ENCODE data around the gene CTRL.

DNA sequence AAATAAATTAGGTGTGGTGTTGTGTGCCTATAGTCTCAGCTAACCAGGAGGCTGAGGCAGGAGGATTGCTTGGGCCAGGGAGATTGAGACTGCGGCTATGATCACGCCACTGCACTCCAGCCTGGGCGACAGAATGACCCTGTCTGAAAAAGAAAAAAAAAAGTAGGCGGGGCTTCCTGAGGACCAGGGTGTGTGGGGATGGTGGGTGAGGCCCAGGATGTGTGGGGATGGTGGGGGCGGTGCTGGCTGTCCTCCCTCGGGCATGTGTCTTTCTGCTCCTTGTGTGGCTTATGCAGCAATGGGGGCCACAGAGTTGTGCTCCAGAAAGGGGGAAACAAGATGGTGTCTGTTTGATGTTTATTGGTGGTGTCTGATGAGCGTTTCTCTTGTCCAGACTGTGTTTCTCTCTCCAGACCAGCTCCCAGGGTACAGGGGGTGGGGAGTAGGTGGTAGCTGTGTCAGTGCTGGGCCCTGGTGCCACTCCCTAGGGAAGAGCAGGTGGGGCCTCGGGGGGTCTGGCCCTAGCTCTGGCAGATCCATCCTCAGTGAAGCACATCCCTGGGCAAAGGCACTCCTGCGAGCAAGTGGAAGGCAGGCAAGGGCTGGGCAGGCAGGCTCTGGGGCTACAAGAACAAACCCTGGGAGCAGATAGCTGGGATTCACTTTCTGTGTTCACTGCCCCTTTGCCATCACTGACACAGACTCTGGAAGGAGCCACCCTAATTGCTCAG is 10.0 kb upstream of the CTRL start:
- TF ChIP-seq, protein P1, sequence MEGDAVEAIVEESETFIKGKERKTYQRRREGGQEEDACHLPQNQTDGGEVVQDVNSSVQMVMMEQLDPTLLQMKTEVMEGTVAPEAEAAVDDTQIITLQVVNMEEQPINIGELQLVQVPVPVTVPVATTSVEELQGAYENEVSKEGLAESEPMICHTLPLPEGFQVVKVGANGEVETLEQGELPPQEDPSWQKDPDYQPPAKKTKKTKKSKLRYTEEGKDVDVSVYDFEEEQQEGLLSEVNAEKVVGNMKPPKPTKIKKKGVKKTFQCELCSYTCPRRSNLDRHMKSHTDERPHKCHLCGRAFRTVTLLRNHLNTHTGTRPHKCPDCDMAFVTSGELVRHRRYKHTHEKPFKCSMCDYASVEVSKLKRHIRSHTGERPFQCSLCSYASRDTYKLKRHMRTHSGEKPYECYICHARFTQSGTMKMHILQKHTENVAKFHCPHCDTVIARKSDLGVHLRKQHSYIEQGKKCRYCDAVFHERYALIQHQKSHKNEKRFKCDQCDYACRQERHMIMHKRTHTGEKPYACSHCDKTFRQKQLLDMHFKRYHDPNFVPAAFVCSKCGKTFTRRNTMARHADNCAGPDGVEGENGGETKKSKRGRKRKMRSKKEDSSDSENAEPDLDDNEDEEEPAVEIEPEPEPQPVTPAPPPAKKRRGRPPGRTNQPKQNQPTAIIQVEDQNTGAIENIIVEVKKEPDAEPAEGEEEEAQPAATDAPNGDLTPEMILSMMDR (IDR thresholded peaks at IDR 0.05) = no peak
- TF ChIP-seq POLR2A (IDR thresholded peaks at IDR 0.05) = no peak
